Caco-2 (cell line): Measurements from ENCODE around the gene BOLA2B. TPM values are rescaled to one million over a fixed set of nuclear protein-coding genes. Genes with fewer than 3 reads are reported as not detected.
"Not testable (repeated sequence)": the region's sequence is repeated elsewhere in the genome, so short reads cannot be mapped to it uniquely, and the experiment has no call there.

Source experiments
- BruUV-seq: library from RNA; stranded (reverse); fragments of 400-500 nt; replicated peaks from 2 replicates; lab custom pipeline; 2021; lab: Mats Ljungman, UMichigan
- CTCF ChIA-PET: fragments of 300-600 bp; sonication (Branson Sonifier 250); formaldehyde crosslinking; loops from one replicate; lab custom pipeline; 2022; ENCODE audit warnings: antibody characterized with exemption; lab: Charles Lee
- POLR2A ChIA-PET: fragments of 300-600 bp; sonication (Branson Sonifier 250); formaldehyde crosslinking; loops from one replicate; lab custom pipeline; 2022; ENCODE audit warnings: antibody characterized with exemption; lab: Charles Lee
- DNase-seq, 2 experiments: peaks; one replicate each; pipeline versions ENCODE4 v3.0.0 to v3.0.0-alpha.2; 2020 to 2022
- H3K27me3 ChIP-seq: replicated peaks from 2 replicates; pipeline ENCODE4 v1.6.0; 2011; ENCODE audit warnings: low read length; ENCODE audit not compliant: control insufficient read depth, insufficient read depth
- H3K36me3 ChIP-seq: 2 replicates; pipeline ENCODE4 v1.5.1; 2011; ENCODE audit warnings: low read length; ENCODE audit not compliant: control insufficient read depth, insufficient read depth
- H3K4me1 ChIP-seq: fragments of 250-450 bp; sonication (Bioruptor Pico); 2 replicates; pipeline ENCODE4 v1.5.1; 2020; ENCODE audit warnings: mild to moderate bottlenecking
- H3K4me3 ChIP-seq: 2 replicates; pipeline ENCODE4 v1.5.1; 2011; ENCODE audit warnings: low read depth, mild to moderate bottlenecking, control low read depth, low read length
- H3K9me3 ChIP-seq: fragments of 250-450 bp; sonication (Bioruptor Pico); 2 replicates; pipeline ENCODE4 v1.5.1; 2020; ENCODE audit warnings: mild to moderate bottlenecking, moderate library complexity
- H3K27ac Mint-ChIP-seq: one replicate; pipeline ENCODE4 v1.8.0; 2022; ENCODE audit warnings: mixed read lengths; ENCODE audit not compliant: unreplicated experiment
- H3K27me3 Mint-ChIP-seq: one replicate; pipeline ENCODE4 v1.8.0; 2022; ENCODE audit warnings: mixed read lengths; ENCODE audit not compliant: insufficient read depth, unreplicated experiment
- H3K36me3 Mint-ChIP-seq: one replicate; pipeline ENCODE4 v1.8.0; 2022; ENCODE audit warnings: mild to moderate bottlenecking, mixed read lengths; ENCODE audit not compliant: insufficient read depth, unreplicated experiment
- H3K4me1 Mint-ChIP-seq: one replicate; pipeline ENCODE4 v1.8.0; 2022; ENCODE audit warnings: low read depth, mixed read lengths; ENCODE audit not compliant: unreplicated experiment
- H3K4me3 Mint-ChIP-seq: one replicate; pipeline ENCODE4 v1.8.0; 2022; ENCODE audit warnings: mild to moderate bottlenecking, moderate library complexity, mixed read lengths; ENCODE audit not compliant: unreplicated experiment
- H3K9me3 Mint-ChIP-seq: one replicate; pipeline ENCODE4 v1.8.0; 2022; ENCODE audit warnings: mixed read lengths; ENCODE audit not compliant: unreplicated experiment
- intact Hi-C: fragments of 100-400 bp; cut with micrococcal nuclease; formaldehyde crosslinking; loops from one replicate; pipeline ENCODE4 v1.10.0; 2022; ENCODE audit not compliant: unreplicated experiment
- total RNA-seq: library from RNA; stranded (reverse); gene quantifications from 2 replicates; pipeline ENCODE4 v1.2.3, GENCODE V29; 2022

Gene BOLA2B
- total RNA-seq, 1 experiment from 2014 or later = 96.5 TPM

- BruUV-seq, CTCF ChIA-PET, H3K4me1 Mint-ChIP-seq, H3K27ac Mint-ChIP-seq, H3K9me3 Mint-ChIP-seq, H3K27me3 Mint-ChIP-seq, H3K4me3 Mint-ChIP-seq, intact Hi-C loops, H3K9me3 ChIP-seq, H3K27me3 ChIP-seq, H3K36me3 Mint-ChIP-seq, H3K36me3 ChIP-seq, POLR2A ChIA-PET, H3K4me1 ChIP-seq: not testable (repeated sequence)
- peak in 1 of 2 experiments; percentile 14 for DNase-seq
- H3K4me3 ChIP-seq = peak overlapping the region; percentile 37
Observed at GRCh38 chr16:30205541-30206236, 12.2 kb upstream of the BOLA2B start.

- POLR2A ChIA-PET, BruUV-seq, H3K36me3 ChIP-seq, H3K9me3 ChIP-seq, H3K9me3 Mint-ChIP-seq, H3K27me3 Mint-ChIP-seq, H3K4me3 ChIP-seq, H3K4me1 Mint-ChIP-seq, CTCF ChIA-PET, H3K36me3 Mint-ChIP-seq, H3K27me3 ChIP-seq, intact Hi-C loops, DNase-seq, H3K4me1 ChIP-seq, H3K27ac Mint-ChIP-seq, H3K4me3 Mint-ChIP-seq: not testable (repeated sequence)
Observed at GRCh38 chr16:30199608-30200343, 6.3 kb upstream of the BOLA2B start.

- H3K4me3 ChIP-seq, H3K36me3 Mint-ChIP-seq, H3K9me3 Mint-ChIP-seq, DNase-seq, H3K27ac Mint-ChIP-seq, CTCF ChIA-PET, H3K27me3 ChIP-seq, intact Hi-C loops, H3K9me3 ChIP-seq, H3K27me3 Mint-ChIP-seq, H3K36me3 ChIP-seq, H3K4me3 Mint-ChIP-seq, BruUV-seq, H3K4me1 Mint-ChIP-seq, H3K4me1 ChIP-seq, POLR2A ChIA-PET: not testable (repeated sequence)
Observed at GRCh38 chr16:30199049-30199448, 5.6 kb upstream of the BOLA2B start, which contains the start of gene SULT1A3. Gene SULT1A3, plus strand, starts transcription at chr16:30199255. Its CDS starts 1,474 bp downstream, at chr16:30200729.

GRCh38 chr16:30197001-30197400, 3.5 kb upstream of the BOLA2B start:
- peak in 1 of 2 experiments; percentile 25 for DNase-seq
- H3K36me3 Mint-ChIP-seq, H3K27me3 Mint-ChIP-seq, CTCF ChIA-PET, intact Hi-C loops, H3K36me3 ChIP-seq, POLR2A ChIA-PET, H3K27me3 ChIP-seq, H3K4me1 Mint-ChIP-seq, H3K27ac Mint-ChIP-seq, H3K4me3 ChIP-seq, H3K4me3 Mint-ChIP-seq, H3K4me1 ChIP-seq, H3K9me3 Mint-ChIP-seq, BruUV-seq, H3K9me3 ChIP-seq: not testable (repeated sequence)

GRCh38 chr16:30194172-30194925, 883 bp upstream of the BOLA2B start:
- intact Hi-C loops, H3K36me3 ChIP-seq, H3K9me3 ChIP-seq, DNase-seq, H3K27me3 Mint-ChIP-seq, H3K4me3 Mint-ChIP-seq, CTCF ChIA-PET, H3K27me3 ChIP-seq, H3K4me1 Mint-ChIP-seq, H3K36me3 Mint-ChIP-seq, H3K9me3 Mint-ChIP-seq, POLR2A ChIA-PET, H3K4me1 ChIP-seq, H3K27ac Mint-ChIP-seq: not testable (repeated sequence)
- H3K4me3 ChIP-seq = peak overlapping the region; percentile 26; the same call in 1 of the 2 replicates
- TSS peak; percentile 93 for BruUV-seq

GRCh38 chr16:30193098-30193497, 368 bp downstream of the BOLA2B start:
- H3K9me3 ChIP-seq, H3K36me3 Mint-ChIP-seq, H3K9me3 Mint-ChIP-seq, H3K27me3 Mint-ChIP-seq, DNase-seq, H3K4me1 Mint-ChIP-seq, H3K36me3 ChIP-seq, CTCF ChIA-PET, intact Hi-C loops, BruUV-seq, H3K27me3 ChIP-seq, H3K27ac Mint-ChIP-seq, POLR2A ChIA-PET, H3K4me3 ChIP-seq, H3K4me3 Mint-ChIP-seq, H3K4me1 ChIP-seq: not testable (repeated sequence)
